ENCODE measurements around the gene PACS2. TPM values are rescaled to one million over a fixed set of nuclear protein-coding genes. Genes with fewer than 3 reads are reported as not detected.

The PACS2 gene
- polyA plus RNA-seq, 3 donors = 57.6 to 96.7 (median 86.0) TPM

DNA sequence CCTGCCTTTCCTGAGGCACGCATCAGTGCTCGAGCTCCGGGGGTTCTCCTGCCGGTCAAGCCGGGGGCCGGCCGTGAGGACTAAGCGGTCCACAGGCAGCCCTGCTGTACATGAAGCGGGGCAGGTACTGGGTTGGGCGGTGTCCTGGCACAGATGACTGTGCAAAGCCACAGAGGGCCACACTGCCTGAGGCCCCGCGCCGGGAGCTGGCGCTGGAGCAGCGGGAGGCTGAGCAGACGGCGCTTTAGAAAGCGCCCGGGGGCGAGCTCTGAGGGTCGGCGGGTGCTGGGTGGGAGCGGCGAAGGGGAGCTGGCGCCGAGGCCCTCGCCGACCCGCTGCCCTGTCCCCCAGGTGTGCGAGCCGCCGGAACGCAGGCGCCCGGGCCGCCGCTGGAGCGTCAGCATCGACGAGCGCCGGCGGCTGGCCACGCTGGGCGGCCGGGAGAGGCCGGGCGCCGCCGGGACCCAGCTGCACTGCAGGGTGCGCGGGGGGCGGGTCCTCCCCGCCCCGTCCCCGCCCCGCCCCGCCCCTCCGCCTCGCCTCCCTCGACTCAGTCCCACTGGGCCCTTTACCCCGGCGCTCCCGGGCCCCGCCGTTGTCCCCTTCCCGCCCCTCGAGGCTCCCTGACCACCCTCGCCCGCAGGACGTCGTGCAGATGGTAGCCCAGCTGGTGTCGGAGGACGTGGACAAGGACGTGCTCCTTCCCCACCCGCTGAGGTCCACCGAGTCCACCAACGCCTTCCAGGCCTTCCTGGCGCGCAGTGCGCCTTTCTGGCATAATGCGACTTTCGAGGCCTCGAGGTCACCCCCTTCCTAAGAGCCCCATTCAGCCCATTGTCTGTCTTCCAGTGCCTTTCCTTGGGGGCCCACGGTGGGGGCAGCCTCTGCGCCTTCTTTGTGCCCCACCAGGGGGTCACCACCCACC lies 96.7 kb downstream of the PACS2 start:
- no peak for DNase-seq (ENCODE audit: extremely low read depth in 1 of 11, low read depth in 9 of 11, low spot score in 4 of 11)

DNA sequence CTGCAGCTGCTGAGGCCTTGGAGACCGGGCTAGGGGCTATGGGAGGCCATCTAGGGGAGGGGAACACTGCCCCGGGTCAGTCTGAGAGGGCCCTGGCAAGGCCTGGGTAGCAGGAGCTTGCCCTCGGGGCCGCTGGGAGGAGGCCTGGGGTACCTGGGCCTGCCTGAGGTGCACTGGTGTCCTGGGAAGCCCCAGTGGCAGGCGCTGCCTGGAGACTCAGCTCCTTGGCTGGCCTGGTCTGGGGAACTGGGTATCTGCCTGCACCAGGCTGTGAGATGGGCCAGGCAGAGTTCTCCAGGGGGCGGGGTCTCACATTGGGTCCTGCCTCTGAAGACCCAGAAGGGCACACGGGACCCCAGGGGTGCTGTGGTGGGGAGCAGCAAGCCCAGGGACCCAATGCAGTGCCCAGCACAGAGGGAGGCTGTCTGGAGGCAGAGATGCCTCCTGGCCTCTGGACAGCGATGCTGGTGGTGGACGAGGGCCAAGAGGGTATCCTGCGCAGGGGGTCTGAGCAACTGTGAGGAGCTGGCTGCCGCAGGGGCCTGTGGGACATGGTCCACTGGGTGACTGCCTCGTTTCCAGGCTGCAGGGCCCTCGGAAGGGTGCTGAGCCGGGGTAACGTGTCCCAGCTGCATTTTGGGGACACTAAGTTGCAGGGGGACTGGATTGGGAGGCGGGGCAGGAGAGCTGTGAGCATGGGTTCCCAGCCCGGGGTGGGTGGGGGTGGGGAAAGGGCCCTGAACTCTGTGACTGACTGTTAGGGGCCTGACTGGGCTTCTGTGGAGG lies 97.6 kb downstream of the PACS2 start:
- DNase-seq (ENCODE audit: extremely low read depth in 1 of 11, low read depth in 9 of 11, low spot score in 4 of 11) = no peak

DNA sequence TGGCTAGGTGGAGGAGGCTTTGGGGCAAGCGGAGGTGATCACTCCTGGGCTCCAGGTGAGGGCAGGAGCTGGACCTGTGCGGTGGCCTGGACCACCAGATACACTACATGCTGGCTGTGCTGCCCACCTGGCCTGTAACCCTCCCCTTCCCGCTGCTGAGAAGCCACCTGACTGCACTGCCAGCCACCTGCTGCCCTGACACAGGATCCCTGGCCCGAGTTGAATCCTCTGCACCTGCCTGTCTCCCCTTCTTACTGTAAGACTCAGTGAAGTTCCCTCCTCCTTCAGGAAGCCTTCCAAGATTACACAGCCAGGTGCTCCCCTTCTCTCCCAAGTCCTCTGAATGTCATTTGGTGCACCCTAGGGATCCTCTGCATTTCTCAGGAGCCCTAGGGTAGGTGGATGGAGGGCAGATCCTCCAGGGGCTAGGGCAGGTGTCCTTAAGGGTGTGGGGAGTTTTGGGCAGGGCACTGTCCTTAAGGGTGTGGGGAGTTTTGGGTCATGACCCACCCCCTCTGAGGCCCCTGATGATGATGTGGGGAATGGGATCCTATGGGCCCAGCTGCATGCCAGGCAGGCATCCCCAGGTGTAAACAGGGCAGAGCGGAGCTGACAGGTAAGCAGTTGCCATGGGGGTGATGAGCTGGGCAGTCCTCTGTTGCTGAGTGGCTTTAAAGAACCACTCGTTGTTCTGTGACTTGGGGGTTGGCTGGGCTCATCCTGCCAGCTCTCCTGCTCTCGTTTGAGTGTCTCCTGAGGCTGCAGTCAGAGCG lies 98.4 kb downstream of the PACS2 start:
- DNase-seq (ENCODE audit: extremely low read depth in 1 of 11, low read depth in 9 of 11, low spot score in 4 of 11) = no peak

DNA sequence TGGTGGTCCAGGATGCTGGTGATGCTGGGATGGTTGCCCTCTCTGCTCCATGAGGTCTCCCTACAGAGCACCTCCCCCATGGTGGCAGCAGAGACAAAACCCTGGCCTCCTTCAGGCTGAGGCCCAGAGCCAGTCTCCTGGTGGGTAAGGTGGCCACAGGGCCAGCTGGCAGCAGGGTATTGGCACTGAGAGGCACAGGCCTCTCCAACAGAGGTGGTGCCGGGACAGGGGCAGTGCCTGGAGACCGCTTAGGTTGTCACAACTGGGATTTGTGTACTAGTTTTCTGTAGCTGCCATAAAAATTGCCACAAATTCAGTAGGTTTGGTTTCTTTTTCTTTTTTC lies 99.0 kb downstream of the PACS2 start:
- no peak for DNase-seq (ENCODE audit: extremely low read depth in 1 of 11, low read depth in 9 of 11, low spot score in 4 of 11)

DNA sequence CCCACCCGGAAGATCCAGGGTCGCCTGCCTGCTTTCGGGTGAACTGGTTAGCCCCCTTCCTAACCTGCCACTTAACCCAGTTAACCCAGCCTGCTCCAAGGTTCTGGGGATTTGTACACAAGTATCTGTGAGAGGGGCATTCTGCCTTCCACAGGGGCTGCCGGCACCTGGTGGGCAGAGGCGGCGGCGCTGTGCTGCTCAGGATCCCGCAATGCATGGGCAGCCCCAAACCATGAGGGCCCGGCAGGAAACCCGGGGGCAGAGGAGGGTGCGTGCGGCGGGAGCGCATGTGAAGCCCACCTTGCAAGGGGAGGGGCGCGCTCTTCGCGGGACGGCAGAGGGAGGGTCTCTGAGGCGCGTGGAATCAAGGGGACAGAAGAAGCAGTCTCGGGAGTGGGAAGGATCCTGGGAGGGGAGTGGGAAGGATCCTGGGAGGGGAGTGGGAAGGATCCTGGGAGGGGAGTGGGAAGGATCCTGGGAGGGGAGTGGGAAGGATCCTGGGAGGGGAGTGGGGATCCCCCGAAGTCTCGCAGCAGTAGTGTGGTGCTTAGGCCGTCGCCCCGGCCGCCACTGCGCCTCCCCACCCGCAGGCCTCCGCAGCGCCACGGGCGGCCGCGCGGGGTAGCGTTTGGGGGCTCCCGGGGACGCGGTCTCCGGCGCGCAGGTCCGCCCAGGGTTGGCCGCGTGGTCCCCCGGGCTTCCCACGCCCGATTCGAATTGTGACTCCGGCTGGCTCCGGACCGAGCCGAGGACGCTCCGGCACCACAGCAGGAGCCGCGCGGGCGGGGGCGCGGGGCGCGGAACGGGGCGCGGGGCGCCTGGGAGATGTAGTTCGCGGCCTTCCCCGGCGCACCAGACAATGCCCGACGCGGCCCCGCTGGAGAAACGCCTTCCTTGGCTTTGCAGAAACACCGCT lies 100.2 kb downstream of the PACS2 start:
- peak in 5 of 11 donors; percentile 44 to 59 (median 54) for DNase-seq (ENCODE audit: extremely low read depth in 1 of 11, low read depth in 9 of 11, low spot score in 4 of 11)

DNA sequence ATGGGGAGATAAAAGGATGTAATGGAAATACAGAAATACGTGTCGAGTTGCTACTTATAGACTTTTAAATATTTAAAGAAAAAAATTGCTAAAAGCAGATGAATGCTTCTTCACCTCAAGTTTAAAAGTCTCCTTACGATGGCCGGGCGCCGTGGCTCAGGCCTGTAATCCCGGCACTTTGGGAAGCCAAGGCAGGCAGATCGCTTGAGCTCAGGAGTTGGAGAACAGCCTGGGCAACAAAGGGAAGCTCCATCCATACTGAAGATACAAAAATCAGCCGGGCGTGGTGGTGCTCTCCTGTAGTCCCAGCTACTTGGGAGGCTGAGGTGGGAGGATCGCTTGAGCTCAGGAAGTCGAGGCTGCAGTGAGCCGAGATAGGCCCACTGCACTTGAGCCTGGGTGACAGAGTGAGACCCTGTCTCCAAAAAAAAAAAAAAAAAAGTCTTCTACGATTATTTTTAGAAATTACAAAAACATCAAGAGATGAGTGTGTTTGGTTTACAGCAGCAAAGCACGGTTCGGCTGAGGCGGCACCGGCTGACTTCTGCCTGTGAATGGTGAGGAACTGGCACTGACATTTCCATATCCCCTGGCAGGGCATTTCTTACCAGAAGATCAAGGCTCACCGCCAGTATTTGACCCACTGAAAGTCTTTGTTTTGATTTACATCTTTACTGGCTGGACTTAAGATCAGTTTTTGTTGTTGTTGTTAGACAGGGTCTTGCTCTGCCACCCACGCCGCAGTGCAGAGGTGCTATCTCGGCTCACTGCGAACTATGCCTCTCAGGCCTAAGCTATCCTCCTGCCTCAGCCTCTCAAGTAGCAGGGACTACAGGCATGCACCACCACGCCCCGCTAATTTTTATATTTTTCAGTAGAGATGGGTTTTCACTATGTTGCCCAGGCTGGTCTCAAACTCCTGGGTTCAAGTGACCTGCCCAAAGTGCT lies 101.2 kb downstream of the PACS2 start:
- DNase-seq (ENCODE audit: extremely low read depth in 1 of 11, low read depth in 9 of 11, low spot score in 4 of 11) = no peak

DNA sequence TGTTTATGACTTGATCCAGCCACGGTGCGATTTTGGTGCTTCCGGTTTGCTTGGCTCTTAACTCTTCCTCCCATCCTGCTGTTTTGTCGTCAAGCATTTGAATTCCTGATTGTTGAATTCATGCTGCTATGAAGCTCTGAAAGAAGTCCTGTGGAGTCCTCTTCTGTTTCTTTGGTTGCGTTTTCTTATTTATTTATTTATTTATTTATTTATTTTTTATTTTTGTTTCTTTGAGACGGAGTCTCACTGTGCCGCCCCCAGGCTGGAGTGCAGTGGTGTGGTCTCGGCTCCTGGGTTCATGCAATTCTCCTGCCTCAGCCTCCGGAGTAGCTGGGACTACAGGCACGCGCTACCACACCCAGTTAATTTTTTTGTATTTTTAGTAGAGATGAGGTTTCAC lies 102.1 kb downstream of the PACS2 start:
- no peak for DNase-seq (ENCODE audit: extremely low read depth in 1 of 11, low read depth in 9 of 11, low spot score in 4 of 11)

DNA sequence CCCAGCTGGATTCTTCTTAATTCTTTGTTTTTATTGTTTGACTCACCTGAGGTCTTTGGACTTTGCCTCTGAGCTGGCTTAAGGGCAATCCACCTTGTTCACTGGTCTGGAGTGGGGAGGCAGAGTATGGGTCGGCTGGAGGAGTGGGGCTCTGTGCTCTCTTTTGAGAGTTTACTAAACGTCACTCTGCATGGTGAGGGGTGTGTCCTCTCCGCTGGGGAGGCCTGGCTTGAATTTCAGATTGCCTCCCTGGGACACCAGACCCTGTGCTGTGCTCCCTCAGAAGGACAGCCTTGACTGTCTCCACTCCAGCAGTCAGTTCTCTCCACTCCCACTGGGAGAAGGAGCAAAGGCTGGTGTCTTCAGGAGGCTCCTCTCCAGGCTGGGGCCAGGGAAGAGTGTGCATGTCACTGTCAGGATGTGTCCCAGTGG lies 103.2 kb downstream of the PACS2 start:
- DNase-seq (ENCODE audit: extremely low read depth in 1 of 11, low read depth in 9 of 11, low spot score in 4 of 11) = no peak

DNA sequence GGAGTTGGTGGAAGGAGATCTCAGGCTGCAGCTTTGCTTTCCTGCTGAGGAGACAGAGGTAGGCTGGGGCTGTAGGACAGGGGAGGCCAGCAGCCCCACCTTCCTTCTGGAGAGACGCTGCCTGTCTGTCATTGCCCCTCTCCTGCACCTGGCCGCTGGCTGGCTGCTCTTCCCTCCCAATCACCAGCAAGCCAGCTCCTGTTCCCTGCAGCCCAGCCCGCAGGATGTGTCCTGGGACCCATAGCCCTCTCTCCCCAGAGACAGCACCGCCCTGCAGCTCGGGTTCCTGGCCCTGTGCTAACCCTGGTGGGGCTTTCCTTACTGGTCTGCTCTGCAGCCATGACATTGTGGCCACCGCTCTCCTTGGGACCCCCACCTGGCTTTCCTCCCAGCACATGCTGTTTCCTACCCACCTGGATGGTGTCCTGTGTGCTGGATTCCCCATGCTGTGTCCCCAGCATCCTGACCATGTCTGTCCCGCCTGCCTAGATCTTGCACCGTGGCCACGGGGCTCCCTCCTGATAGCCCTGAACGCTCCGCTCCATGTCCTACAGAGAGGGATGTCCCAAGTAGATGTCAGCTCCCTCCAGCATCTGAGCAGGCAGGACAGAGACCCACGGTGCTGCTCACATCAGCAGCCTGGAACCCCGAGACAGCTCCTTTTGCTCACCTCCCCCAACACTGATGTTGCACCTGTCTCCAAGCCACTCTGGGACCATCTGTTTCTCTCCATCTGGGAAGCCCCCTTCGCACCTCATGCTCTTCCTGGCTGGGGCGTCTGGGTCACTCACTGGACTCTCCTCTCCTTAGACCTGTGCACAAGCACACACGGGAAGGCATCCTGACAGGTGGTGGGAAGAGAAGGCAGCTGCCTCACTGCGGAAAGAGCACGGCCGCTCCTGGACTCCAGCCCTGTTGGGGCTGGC lies 104.0 kb downstream of the PACS2 start:
- DNase-seq (ENCODE audit: extremely low read depth in 1 of 11, low read depth in 9 of 11, low spot score in 4 of 11) = no peak

DNA sequence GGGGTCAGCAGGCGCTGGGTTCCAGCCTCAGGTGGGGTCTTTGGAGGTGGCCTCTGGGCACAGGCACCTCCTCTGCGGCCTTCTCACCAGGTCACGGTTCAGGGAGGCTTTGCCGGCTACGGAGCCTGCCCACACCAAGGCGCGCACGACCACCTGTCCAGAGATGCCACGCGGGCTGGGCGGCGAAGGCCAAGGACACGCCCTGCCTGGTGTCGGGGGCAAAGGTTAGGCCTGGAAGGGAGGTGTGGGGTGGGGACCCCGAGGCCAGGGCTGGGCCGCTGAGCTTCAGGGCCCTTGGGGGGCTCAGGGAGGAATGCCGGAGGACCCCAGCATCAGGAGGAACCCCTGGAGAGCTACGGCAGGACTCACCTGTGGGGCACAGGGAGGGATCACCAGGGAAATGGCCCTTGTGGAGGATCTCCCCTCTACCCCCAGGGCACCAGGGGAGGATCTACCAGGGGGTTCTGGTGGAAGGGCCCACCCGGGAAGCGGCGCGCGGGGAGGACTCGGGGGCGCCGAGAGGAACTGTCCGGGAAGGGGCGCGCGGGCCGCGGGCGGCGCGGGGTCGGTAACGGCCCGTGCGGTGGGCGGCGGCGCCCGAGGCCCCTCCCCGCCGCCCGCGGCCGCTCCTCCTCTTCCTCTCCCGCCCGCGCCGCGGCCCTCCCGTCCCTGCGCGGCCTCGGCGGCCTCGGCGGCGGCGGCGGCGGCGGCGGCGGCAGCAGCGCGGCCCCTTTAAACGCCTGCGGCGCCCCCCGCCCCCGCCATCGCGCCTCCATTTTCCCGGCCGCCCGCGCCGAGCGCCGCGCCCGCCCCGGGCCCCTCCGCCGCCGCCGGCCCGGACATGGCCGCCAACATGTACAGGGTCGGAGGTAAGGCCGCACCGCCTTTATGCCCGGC lies 104.9 kb downstream of the PACS2 start, which contains the start of gene MTA1:
Gene MTA1, plus strand, starts transcription at position 633 of the 897 bp plus-strand sequence. Its CDS starts 209 bp downstream, at position 842.
- no peak for DNase-seq (ENCODE audit: extremely low read depth in 1 of 11, low read depth in 9 of 11, low spot score in 4 of 11)

DNA sequence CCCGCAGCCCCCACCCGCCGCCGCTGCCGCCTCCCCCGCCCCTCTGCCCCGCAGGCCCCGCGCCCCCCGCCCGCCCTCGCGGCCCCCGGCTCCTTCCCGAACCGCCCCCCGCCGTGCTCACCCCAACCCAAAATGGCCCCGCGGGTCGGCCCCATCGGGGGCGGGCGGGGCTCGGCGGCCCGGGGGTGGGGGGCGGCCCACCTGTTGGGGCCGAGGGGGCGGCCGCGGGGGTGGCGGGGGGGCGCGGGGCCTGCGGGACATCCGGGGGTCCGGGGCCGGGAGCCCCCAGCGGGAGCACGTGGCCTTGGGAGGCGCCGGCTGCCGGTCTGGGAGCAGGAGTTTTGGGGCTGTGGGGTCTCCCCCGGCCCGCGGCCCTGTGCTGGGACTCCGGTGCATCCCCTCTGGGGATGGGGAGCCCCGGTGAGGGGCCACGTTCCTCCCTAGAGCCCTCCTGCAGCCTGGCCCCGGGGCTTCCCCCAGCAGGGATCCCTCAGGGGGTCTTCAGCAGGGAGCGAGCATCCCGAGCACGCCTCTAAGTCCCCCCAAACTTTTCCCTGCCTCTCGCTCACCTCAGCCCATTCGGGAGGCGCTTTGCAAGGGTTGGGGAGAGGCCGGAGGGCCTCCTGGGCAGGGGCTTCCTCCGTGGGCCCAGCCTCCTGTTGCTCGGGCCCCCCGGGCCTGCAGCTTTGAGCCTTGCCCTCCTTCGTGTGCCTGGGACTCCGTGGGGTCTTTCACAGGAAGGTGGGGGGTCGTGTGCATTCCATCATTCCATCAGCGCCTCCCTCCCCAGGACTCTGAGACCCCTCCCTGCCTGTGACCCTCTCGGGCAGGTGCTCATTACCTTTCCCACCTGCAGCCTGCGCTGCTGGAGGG lies 105.8 kb downstream of the PACS2 start:
- DNase-seq (ENCODE audit: extremely low read depth in 1 of 11, low read depth in 9 of 11, low spot score in 4 of 11) = no peak

DNA sequence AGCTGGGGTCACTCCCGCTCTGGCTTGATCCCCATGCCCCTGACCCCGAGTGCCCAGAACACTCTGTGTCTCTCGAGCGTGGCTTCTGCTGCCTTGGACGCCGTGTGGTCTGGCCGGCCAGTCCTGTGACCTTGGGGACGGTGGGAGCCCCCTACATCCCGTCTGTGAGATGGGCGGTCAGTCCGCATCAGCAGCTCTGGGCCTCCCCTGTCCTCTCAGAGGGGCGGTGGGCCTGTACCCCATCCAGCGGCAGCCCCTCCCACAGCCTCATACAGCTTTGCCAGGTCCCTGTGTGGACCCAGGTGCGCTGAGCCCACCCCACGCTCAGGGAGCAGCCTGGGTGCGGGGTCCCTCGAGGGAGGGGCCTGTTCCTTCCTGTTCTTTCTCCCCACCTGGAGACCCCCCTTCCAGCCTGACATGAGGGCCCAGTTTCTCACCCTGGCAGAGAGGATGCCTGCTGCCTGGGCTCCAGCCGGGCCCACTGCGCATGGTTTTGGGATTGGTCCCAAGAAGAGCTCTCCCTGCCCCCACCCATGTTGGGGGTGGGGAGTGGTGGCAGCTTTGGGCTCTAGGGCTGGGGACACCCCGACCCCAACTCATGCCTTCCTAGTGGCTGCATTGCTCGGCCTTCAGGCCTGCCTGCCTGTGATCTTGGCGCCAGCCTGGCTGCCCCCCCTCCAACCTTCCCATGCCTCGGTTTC lies 106.6 kb downstream of the PACS2 start:
- no peak for DNase-seq (ENCODE audit: extremely low read depth in 1 of 11, low read depth in 9 of 11, low spot score in 4 of 11)

DNA sequence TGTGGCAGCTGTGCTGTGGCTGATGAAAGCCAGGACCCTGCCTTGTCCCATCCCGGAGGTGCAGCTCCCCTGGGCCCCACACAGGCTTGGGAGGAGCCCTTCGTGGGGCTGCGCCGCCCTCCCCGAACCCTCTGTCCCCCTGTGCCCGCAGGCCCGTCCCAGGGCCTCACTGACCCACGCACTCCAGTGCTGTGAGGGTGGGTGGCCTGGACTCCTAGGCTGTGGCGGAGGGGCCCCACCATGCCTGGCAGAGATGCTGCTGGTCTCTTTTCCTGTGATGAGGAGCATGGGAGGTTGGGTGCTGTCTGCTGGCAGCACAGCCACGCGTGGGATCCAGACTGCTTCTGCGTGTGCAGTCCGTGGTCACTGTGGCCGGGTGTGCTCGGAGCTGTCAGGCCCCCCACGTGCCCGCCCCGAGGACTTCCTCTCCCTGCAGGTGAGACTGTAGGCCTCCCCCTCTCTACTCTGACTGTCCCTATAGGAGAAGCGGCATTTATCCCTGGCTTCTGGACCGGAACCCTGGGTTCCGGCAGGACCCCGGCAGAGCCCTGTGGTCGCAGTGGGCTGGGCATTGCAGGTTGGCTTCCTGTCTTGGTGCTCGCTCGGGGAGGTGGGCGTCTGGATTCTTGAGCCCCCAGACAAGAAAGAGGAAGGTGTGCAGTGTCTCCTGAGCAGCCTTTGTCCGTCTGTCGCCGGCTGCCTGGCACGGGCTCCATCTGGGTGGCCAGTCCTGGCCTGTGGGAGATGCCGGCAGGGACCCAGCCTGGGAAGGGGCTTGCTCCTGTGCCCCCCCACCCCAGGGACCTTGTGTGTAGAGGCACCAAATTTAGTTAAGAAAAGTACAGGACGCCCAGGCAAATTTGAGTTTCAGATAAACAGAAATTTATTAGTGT lies 107.4 kb downstream of the PACS2 start:
- no peak for DNase-seq (ENCODE audit: extremely low read depth in 1 of 11, low read depth in 9 of 11, low spot score in 4 of 11)

Measured in renal cortex interstitium (tissue), 11 donors.